SK-N-SH (cell line): ENCODE results near the gene CDCP1.

Experiments
- CTCF ChIP-seq: fragments of 200-600 bp; sonication (generic); IDR thresholded peaks from 2 replicates; pipeline ENCODE4 v1.6.1; 2017; ENCODE audit warnings: antibody characterized with exemption, mild to moderate bottlenecking, moderate library complexity
- REST ChIP-seq: IDR thresholded peaks from 2 replicates; pipeline ENCODE4 v1.6.1; 2012; ENCODE audit warnings: mild to moderate bottlenecking, low read depth, low read length, moderate library complexity
- TCF12 ChIP-seq: IDR thresholded peaks from 2 replicates; pipeline ENCODE4 v1.4.0; 2012

- no peak for TF ChIP-seq TCF12
- TF ChIP-seq REST: no peak
- no peak for TF ChIP-seq CTCF
These were observed 45.2 kb downstream of the CDCP1 start for GRCh38 chr3:45100981-45101407.
